GM23248 (cell line): ENCODE results near the gene SYNE1. TPM values are rescaled to one million over a fixed set of nuclear protein-coding genes. Genes with fewer than 3 reads are reported as not detected.
"Not testable (repeated sequence)": the region's sequence is repeated elsewhere in the genome, so short reads cannot be mapped to it uniquely, and the experiment has no call there.

Experiments
- DNase-seq: peaks from one replicate; pipeline ENCODE4 v3.0.0-alpha.2; 2015
- H2AFZ ChIP-seq: fragments of 200-600 bp; sonication (generic); 2 replicates; pipeline ENCODE4 v1.6.1; 2016; ENCODE audit warnings: antibody characterized with exemption
- H3F3A ChIP-seq: fragments of 200-600 bp; sonication (generic); 2 replicates; pipeline ENCODE4 v1.6.1; 2016; ENCODE audit warnings: mild to moderate bottlenecking, antibody characterized with exemption, mixed run types; ENCODE audit not compliant: insufficient read depth
- H3K27ac ChIP-seq: fragments of 200-600 bp; sonication (generic); 2 replicates; pipeline ENCODE4 v1.5.1; 2016; ENCODE audit warnings: mild to moderate bottlenecking
- H3K27me3 ChIP-seq: fragments of 200-600 bp; sonication (generic); replicated peaks from 2 replicates; pipeline ENCODE4 v1.6.1; 2016; ENCODE audit warnings: mild to moderate bottlenecking; ENCODE audit not compliant: insufficient read depth
- H3K36me3 ChIP-seq: fragments of 200-600 bp; sonication (generic); 2 replicates; pipeline ENCODE4 v1.6.1; 2016; ENCODE audit warnings: low read depth, mild to moderate bottlenecking
- H3K4me1 ChIP-seq: fragments of 200-600 bp; sonication (generic); 2 replicates; pipeline ENCODE4 v1.6.1; 2016; ENCODE audit warnings: mild to moderate bottlenecking; ENCODE audit not compliant: insufficient read depth
- H3K4me2 ChIP-seq: fragments of 200-600 bp; sonication (generic); one replicate; pipeline ENCODE4 v1.6.1; 2016; ENCODE audit warnings: mild to moderate bottlenecking; ENCODE audit not compliant: unreplicated experiment
- H3K4me3 ChIP-seq: fragments of 200-600 bp; sonication (generic); 2 replicates; pipeline ENCODE4 v1.5.1; 2016; ENCODE audit warnings: mild to moderate bottlenecking
- H3K79me2 ChIP-seq: fragments of 200-600 bp; sonication (generic); 2 replicates; pipeline ENCODE4 v1.6.1; 2016; ENCODE audit warnings: mild to moderate bottlenecking; ENCODE audit not compliant: insufficient read depth
- H3K9ac ChIP-seq: fragments of 200-600 bp; sonication (generic); 2 replicates; pipeline ENCODE4 v1.6.1; 2016; ENCODE audit warnings: mild to moderate bottlenecking
- H3K9me2 ChIP-seq: fragments of 200-600 bp; sonication (generic); 2 replicates; pipeline ENCODE4 v1.6.1; 2016; ENCODE audit warnings: mixed run types, mild to moderate bottlenecking, moderate library complexity; ENCODE audit not compliant: insufficient read depth
- H3K9me3 ChIP-seq: fragments of 200-600 bp; sonication (generic); one replicate; pipeline ENCODE4 v1.6.1; 2017; ENCODE audit warnings: low read depth
- H4K20me1 ChIP-seq: fragments of 200-600 bp; sonication (generic); 2 replicates; pipeline ENCODE4 v1.6.0; 2016; ENCODE audit not compliant: insufficient read depth
- EZH2 ChIP-seq: fragments of 200-600 bp; sonication (generic); IDR thresholded peaks from 2 replicates; pipeline ENCODE4 v1.6.1; 2018; ENCODE audit warnings: antibody characterized with exemption, mild to moderate bottlenecking; ENCODE audit not compliant: insufficient read depth, poor library complexity, severe bottlenecking
- EZH2phosphoT487 ChIP-seq: fragments of 200-600 bp; sonication (generic); IDR thresholded peaks from 2 replicates; pipeline ENCODE4 v1.6.1; 2018; ENCODE audit warnings: antibody characterized with exemption, moderate library complexity, mild to moderate bottlenecking, low read depth; ENCODE audit not compliant: insufficient read depth
- WGBS, 2 experiments: methylation state at CpG; one replicate each; pipeline ENCODE4 v1.1.6; 2015 to 2017; ENCODE audit warnings: low lambda C conversion rate in 2 of 2, low coverage in 1 of 2; ENCODE audit errors: missing lambda C conversion rate in 2 of 2; 5-methylcytosine and 5-hydroxymethylcytosine counted together
- in situ Hi-C: fragments of 300-500 bp; cut with MboI; formaldehyde crosslinking; loops from 2 replicates; pipeline ENCODE4 v1.15.0; 2020
- polyA plus RNA-seq: library from polyadenylated mRNA; unstranded; fragments of >200 nt; fragmentation: Nextera tagmentation; extraction: Ambion mirVana; gene quantifications from 2 replicates; pipeline ENCODE4 v1.2.1, GENCODE V29; 2016
- total RNA-seq: library from RNA; depleted of rRNA; stranded (reverse); fragments of >200 nt; shearing (Covaris generic); gene quantifications from 2 replicates; pipeline ENCODE4 v1.2.3, GENCODE V29; 2014; rRNA removed

Gene SYNE1, protein sequence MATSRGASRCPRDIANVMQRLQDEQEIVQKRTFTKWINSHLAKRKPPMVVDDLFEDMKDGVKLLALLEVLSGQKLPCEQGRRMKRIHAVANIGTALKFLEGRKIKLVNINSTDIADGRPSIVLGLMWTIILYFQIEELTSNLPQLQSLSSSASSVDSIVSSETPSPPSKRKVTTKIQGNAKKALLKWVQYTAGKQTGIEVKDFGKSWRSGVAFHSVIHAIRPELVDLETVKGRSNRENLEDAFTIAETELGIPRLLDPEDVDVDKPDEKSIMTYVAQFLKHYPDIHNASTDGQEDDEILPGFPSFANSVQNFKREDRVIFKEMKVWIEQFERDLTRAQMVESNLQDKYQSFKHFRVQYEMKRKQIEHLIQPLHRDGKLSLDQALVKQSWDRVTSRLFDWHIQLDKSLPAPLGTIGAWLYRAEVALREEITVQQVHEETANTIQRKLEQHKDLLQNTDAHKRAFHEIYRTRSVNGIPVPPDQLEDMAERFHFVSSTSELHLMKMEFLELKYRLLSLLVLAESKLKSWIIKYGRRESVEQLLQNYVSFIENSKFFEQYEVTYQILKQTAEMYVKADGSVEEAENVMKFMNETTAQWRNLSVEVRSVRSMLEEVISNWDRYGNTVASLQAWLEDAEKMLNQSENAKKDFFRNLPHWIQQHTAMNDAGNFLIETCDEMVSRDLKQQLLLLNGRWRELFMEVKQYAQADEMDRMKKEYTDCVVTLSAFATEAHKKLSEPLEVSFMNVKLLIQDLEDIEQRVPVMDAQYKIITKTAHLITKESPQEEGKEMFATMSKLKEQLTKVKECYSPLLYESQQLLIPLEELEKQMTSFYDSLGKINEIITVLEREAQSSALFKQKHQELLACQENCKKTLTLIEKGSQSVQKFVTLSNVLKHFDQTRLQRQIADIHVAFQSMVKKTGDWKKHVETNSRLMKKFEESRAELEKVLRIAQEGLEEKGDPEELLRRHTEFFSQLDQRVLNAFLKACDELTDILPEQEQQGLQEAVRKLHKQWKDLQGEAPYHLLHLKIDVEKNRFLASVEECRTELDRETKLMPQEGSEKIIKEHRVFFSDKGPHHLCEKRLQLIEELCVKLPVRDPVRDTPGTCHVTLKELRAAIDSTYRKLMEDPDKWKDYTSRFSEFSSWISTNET (N-terminal part only)
- 95.4 and 129 TPM in 2 replicates for total RNA-seq
- 27.1 and 29.2 TPM in 2 replicates for polyA plus RNA-seq

- Histone ChIP-seq H4K20me1 (no peaks in the 10 kb centered on the region), H2AFZ (peak within 1 kb of the TSS; percentile 98), H3K4me1 (peaks cover 12% of the 10 kb centered on the region), H3K79me2 (no peaks in the 10 kb centered on the region; the same call in 1 of the 2 replicates), H3F3A (0 out of 2 replicates have a peak, but pooled peaks cover 9% of the 10 kb centered on the region), H3K9me2 (no peaks in the 10 kb centered on the region), H3K4me3 (peak within 1 kb of the TSS; percentile 87), H3K27ac (peak within 1 kb of the TSS; percentile 37), H3K9me3 (no peaks in the 10 kb centered on the region), H3K36me3 (no peaks in the 10 kb centered on the region), H3K27me3 (no peaks in the 10 kb centered on the region), H3K9ac (peak within 1 kb of the TSS; percentile 76), H3K4me2 (peak within 1 kb of the TSS; percentile 93)
- 6 to 7% methylated on average over 16 of the region's 16 CpGs for WGBS, 2 experiments
- DNase-seq, result peak; percentile 57
- TF ChIP-seq EZH2 (no peak), EZH2phosphoT487 (no peak)
- in situ Hi-C loops, result no loop called here
Observed at GRCh38 chr6:152637296-152638047, at the start of gene SYNE1. SYNE1 (minus strand) TSS chr6:152637362; CDS start chr6:152628331, 9,031 bp downstream.

DNA sequence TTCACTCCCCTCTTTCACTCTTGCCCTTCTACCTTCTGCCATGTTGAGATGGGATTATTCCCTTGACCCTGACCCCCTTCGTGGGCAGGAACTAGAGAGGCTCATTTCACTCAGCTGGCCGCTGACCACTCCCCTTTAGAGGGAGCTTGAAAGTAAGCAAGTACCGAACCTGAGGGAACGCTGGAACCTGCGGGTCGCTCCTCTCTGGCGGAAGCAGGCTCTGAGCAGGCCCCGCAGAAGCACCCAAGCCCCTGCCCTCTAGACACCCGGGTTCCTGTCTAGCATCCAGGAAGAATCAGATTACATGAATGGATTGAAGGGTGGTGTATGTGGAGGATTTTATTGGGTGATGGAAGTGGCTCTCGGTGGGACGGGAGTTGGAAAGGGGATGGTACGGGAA, 48.7 kb upstream of the SYNE1 start:
- H3K9me2 ChIP-seq, result no peaks in the 10 kb centered on the region
- no peak for TF ChIP-seq EZH2
- TF ChIP-seq EZH2phosphoT487, result no peak
- no peak overlapping the region for H2AFZ ChIP-seq
- no peak overlapping the region for H3K9ac ChIP-seq
- whole genome bisulfite sequencing, 2 experiments, result 69 to 72% methylated on average over 12 of the region's 12 CpGs
- H3K27ac ChIP-seq, result no peak overlapping the region
- no peak overlapping the region for H3K4me3 ChIP-seq
- H3K79me2 ChIP-seq, result no peaks in the 10 kb centered on the region
- no peaks in the 10 kb centered on the region for H3K4me1 ChIP-seq
- H3F3A ChIP-seq, result no peaks in the 10 kb centered on the region
- no peaks in the 10 kb centered on the region for H3K27me3 ChIP-seq
- in situ Hi-C loops, result no loop called here
- no peak for DNase-seq
- no peaks in the 10 kb centered on the region for H3K36me3 ChIP-seq
- H4K20me1 ChIP-seq, result no peaks in the 10 kb centered on the region
- no peak overlapping the region for H3K4me2 ChIP-seq
- H3K9me3 ChIP-seq, result no peaks in the 10 kb centered on the region

DNA sequence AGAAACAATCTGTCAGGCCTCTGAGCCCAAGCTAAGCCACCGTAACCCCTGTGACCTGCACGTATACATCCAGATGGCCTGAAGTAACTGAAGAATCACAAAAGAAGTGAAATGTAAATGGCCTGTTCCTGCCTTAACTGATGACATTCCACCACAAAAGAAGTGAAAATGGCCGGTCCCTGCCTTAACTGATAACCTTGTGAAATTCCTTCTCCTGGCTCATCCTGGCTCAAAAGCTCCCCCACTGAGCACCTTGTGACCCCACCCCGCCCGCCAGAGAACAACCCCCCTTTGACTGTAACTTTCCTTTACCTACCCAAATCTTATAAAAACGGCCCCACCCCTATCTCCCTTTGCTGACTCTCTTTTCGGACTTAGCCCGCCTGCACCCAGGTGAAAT, 45.8 kb upstream of the SYNE1 start:
- H3K9me3 ChIP-seq, H3K79me2 ChIP-seq, H3K9ac ChIP-seq, H2AFZ ChIP-seq, H3K9me2 ChIP-seq, H4K20me1 ChIP-seq, H3K4me2 ChIP-seq, H3K27me3 ChIP-seq, DNase-seq, H3K4me1 ChIP-seq, in situ Hi-C loops, H3K36me3 ChIP-seq, H3F3A ChIP-seq, H3K4me3 ChIP-seq, H3K27ac ChIP-seq: not testable (repeated sequence)
- WGBS, 2 experiments, result 52 to 57% methylated on average over 8 of the region's 8 CpGs

DNA sequence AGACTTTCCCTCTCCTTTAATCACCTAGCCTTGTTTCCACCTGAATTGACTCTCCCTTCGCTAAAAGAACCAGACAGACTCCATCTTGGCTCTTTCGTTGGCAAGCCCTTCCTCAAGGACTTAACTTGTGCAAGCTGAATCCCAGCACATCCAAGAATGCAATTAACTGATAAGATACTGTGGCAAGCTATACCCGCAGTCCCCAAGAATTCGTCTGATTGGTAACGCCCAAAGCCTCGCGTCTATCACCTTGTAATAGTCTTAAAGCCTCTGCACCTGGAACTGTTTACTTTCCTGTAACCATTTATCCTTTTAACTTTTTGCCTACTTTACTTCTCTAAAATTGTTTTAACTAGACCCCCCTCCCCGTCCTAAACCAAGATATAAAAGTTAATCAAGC, 45.0 kb upstream of the SYNE1 start:
- no peak overlapping the region for H2AFZ ChIP-seq
- no peak for TF ChIP-seq EZH2
- no peaks in the 10 kb centered on the region for H3K27me3 ChIP-seq
- H3F3A ChIP-seq, result no peaks in the 10 kb centered on the region
- in situ Hi-C loops, result no loop called here
- DNase-seq, result no peak
- no peaks in the 10 kb centered on the region for H3K79me2 ChIP-seq
- WGBS, 2 experiments, result 62 to 66% methylated on average over 8 of the region's 8 CpGs
- no peak overlapping the region for H3K4me3 ChIP-seq
- H3K9ac ChIP-seq, result no peak overlapping the region
- no peaks in the 10 kb centered on the region for H3K9me3 ChIP-seq
- no peak overlapping the region for H3K27ac ChIP-seq
- H3K4me2 ChIP-seq, result no peak overlapping the region
- H3K36me3 ChIP-seq, result no peaks in the 10 kb centered on the region
- H3K4me1 ChIP-seq, result no peaks in the 10 kb centered on the region
- H4K20me1 ChIP-seq, result no peaks in the 10 kb centered on the region
- H3K9me2 ChIP-seq, result no peaks in the 10 kb centered on the region
